Measurements from ENCODE around the gene MCM8. TPM values are rescaled to one million over a fixed set of nuclear protein-coding genes. Genes with fewer than 3 reads are reported as not detected.

The MCM8 gene
- total and polyA plus RNA-seq, 4 donors: 2.0 to 7.2 (median 3.3) TPM

DNA sequence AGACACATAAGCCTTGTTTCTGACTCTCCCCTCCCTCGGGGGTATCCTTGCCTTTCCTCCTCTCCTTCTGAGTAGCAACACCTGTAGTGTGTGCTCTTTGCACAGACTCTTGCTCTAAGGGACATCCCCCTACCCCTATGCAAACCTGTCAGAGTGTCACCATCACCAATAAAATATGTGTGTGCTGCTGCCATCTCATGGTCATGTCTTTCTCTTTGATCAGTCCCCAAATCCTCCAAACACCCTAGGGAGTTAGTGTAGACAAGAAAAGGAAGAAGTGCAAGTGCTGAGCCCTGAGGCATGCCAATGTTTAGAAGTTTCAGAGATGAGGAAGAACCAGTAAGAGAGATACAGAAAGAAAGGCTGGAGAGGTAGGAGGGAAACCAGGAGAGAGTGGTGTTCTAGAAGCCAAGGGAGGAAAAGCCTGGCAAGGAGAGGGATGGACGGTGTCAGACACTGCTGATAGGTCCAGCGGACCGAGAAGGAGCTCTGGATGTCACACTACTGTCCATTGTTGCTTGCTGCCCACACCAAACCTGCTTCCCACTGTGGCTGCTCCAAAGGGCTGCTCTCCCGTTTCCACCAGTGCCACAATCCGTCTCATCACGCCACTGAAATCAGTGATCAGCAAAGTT, 16.5 kb upstream of the MCM8 start:
- Histone ChIP-seq H3K27ac (ENCODE audit: low read depth in 1 of 2, low read length in 1 of 2) (no peak overlapping the region), H3K9me3 (ENCODE audit: control insufficient read depth in 4 of 4, insufficient read depth in 3 of 4, low read length in 3 of 4) (no peaks in the 10 kb centered on the region), H3K4me1 (ENCODE audit: control insufficient read depth in 5 of 5, insufficient read depth in 5 of 5, low read length in 5 of 5) (no peaks in the 10 kb centered on the region), H3K9ac (ENCODE audit: insufficient read depth in 1 of 2, low read length in 2 of 2) (no peak overlapping the region), H3K36me3 (ENCODE audit: control insufficient read depth in 4 of 4, insufficient read depth in 4 of 4, low read length in 4 of 4) (peaks cover 0 to 4% (median 1%) of the 10 kb centered on the region in 4 donors), H3K27me3 (ENCODE audit: control insufficient read depth in 3 of 3, insufficient read depth in 3 of 3, low read length in 2 of 3) (no peaks in the 10 kb centered on the region), H3K4me3 (no peak overlapping the region)
- TF ChIP-seq, protein P1, sequence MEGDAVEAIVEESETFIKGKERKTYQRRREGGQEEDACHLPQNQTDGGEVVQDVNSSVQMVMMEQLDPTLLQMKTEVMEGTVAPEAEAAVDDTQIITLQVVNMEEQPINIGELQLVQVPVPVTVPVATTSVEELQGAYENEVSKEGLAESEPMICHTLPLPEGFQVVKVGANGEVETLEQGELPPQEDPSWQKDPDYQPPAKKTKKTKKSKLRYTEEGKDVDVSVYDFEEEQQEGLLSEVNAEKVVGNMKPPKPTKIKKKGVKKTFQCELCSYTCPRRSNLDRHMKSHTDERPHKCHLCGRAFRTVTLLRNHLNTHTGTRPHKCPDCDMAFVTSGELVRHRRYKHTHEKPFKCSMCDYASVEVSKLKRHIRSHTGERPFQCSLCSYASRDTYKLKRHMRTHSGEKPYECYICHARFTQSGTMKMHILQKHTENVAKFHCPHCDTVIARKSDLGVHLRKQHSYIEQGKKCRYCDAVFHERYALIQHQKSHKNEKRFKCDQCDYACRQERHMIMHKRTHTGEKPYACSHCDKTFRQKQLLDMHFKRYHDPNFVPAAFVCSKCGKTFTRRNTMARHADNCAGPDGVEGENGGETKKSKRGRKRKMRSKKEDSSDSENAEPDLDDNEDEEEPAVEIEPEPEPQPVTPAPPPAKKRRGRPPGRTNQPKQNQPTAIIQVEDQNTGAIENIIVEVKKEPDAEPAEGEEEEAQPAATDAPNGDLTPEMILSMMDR (IDR thresholded peaks at IDR 0.05; ENCODE audit: control extremely low read depth, extremely low read depth): no peak
- ATAC-seq (ENCODE audit: insufficient read depth, low FRiP score) (no peak), DNase-seq (no peak)
- 67 to 83% methylated on average over 7 of the region's 7 CpGs for WGBS, 2 donors

DNA sequence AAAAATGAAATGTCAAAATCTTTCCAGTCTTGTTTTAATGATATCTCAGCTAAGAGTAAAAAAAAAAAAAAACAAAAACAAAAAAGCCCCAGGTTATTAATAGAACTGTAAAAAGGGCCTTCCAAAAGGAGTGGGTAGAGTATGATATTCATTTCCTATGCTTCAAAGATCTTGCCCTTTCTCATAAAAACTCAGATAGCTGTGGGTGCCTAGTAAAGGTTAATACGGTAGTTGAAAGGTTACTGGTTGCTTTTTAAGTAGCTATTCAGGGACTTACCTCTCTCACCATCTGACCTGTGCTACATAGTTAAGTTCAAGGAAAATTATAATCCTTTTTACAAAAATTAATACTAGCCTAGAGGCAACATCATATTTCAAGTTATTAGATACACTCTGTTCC, 15.1 kb upstream of the MCM8 start:
- WGBS, 2 donors: 81 to 91% methylated on average over 1 of the region's 1 CpG
- H3K4me1 ChIP-seq (ENCODE audit: control insufficient read depth in 5 of 5, insufficient read depth in 5 of 5, low read length in 5 of 5): no peaks in the 10 kb centered on the region
- ATAC-seq (ENCODE audit: insufficient read depth, low FRiP score) (no peak), DNase-seq (no peak)
- H3K36me3 ChIP-seq (ENCODE audit: control insufficient read depth in 4 of 4, insufficient read depth in 4 of 4, low read length in 4 of 4): peaks cover 5 to 9% (median 8%) of the 10 kb centered on the region in 4 donors
- TF ChIP-seq, protein P1 (IDR thresholded peaks at IDR 0.05; ENCODE audit: control extremely low read depth, extremely low read depth): no peak
- no peak overlapping the region for H3K9ac ChIP-seq (ENCODE audit: insufficient read depth in 1 of 2, low read length in 2 of 2)
- no peaks in the 10 kb centered on the region for H3K27me3 ChIP-seq (ENCODE audit: control insufficient read depth in 3 of 3, insufficient read depth in 3 of 3, low read length in 2 of 3)
- no peak overlapping the region for H3K27ac ChIP-seq (ENCODE audit: low read depth in 1 of 2, low read length in 1 of 2)
- H3K4me3 ChIP-seq: no peak overlapping the region
- H3K9me3 ChIP-seq (ENCODE audit: control insufficient read depth in 4 of 4, insufficient read depth in 3 of 4, low read length in 3 of 4): no peaks in the 10 kb centered on the region

DNA sequence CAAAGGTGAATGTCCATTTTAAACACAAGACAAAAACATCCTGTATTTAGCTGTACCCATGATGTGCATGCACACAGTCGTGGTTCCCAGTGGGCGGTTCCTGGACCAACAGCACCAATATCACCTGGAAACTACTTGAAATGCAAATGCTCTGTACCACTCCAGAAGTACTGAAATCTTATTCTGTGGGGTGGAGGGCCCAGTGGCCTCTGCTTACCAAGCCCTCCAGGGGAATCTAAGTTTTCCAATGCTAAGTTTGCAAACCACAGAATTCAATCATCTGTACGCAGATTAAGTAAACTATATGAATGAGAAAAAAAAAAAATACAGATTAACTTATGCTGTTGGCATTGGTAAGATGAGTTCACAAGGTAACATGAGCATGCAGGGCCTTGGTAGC, 14.2 kb upstream of the MCM8 start:
- TF ChIP-seq, protein P1 (IDR thresholded peaks at IDR 0.05; ENCODE audit: control extremely low read depth, extremely low read depth): no peak
- 78 to 89% methylated on average over 3 of the region's 3 CpGs for WGBS, 2 donors
- ATAC-seq (ENCODE audit: insufficient read depth, low FRiP score): no peak
- Histone ChIP-seq H3K27ac (ENCODE audit: low read depth in 1 of 2, low read length in 1 of 2) (no peak overlapping the region), H3K27me3 (ENCODE audit: control insufficient read depth in 3 of 3, insufficient read depth in 3 of 3, low read length in 2 of 3) (no peaks in the 10 kb centered on the region), H3K9ac (ENCODE audit: insufficient read depth in 1 of 2, low read length in 2 of 2) (no peak overlapping the region), H3K9me3 (ENCODE audit: control insufficient read depth in 4 of 4, insufficient read depth in 3 of 4, low read length in 3 of 4) (no peaks in the 10 kb centered on the region), H3K4me3 (no peak overlapping the region), H3K4me1 (ENCODE audit: control insufficient read depth in 5 of 5, insufficient read depth in 5 of 5, low read length in 5 of 5) (no peaks in the 10 kb centered on the region), H3K36me3 (ENCODE audit: control insufficient read depth in 4 of 4, insufficient read depth in 4 of 4, low read length in 4 of 4) (peaks cover 9 to 16% (median 11%) of the 10 kb centered on the region in 4 donors)
- no peak for DNase-seq

Measured in lung (tissue), 12 donors.